ENCODE results near the gene BACH2.

BACH2 gene

GRCh38 chr6:89927264-89927663 lies 369.4 kb downstream of the BACH2 start:
- TF ChIP-seq, protein P1, sequence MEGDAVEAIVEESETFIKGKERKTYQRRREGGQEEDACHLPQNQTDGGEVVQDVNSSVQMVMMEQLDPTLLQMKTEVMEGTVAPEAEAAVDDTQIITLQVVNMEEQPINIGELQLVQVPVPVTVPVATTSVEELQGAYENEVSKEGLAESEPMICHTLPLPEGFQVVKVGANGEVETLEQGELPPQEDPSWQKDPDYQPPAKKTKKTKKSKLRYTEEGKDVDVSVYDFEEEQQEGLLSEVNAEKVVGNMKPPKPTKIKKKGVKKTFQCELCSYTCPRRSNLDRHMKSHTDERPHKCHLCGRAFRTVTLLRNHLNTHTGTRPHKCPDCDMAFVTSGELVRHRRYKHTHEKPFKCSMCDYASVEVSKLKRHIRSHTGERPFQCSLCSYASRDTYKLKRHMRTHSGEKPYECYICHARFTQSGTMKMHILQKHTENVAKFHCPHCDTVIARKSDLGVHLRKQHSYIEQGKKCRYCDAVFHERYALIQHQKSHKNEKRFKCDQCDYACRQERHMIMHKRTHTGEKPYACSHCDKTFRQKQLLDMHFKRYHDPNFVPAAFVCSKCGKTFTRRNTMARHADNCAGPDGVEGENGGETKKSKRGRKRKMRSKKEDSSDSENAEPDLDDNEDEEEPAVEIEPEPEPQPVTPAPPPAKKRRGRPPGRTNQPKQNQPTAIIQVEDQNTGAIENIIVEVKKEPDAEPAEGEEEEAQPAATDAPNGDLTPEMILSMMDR (IDR thresholded peaks at IDR 0.05; ENCODE audit: low read depth, low read length): no peak
- no peak for DNase-seq (ENCODE audit: extremely low read depth, low read depth)

GRCh38 chr6:89925826-89926225 lies 370.8 kb downstream of the BACH2 start:
- no peak for DNase-seq (ENCODE audit: extremely low read depth, low read depth)
- TF ChIP-seq, protein P1 (IDR thresholded peaks at IDR 0.05; ENCODE audit: low read depth, low read length): no peak

GRCh38 chr6:89924231-89924630 lies 372.4 kb downstream of the BACH2 start:
- DNase-seq (ENCODE audit: extremely low read depth, low read depth): no peak
- TF ChIP-seq, protein P1 (IDR thresholded peaks at IDR 0.05; ENCODE audit: low read depth, low read length): no peak

DNA sequence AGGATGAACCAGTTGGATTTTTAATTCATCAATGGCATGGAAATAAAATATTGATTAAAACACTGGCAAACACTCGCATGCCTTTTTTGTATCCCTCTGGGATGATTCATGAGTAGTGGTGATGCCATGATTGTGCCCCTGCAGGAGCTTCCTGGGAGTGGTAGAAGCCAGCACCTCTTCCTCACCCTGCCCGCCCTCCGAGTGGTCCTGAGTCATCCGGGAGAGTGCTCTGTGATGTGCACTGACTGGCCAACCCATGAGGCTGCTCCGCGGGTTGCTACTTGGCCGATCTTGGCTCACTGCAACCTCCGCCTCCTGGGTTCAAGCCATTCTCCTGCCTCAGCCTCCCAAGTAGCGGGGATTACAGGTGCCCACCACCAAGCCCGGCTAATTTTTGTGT lies 375.0 kb downstream of the BACH2 start:
- no peak for DNase-seq (ENCODE audit: extremely low read depth, low read depth)
- TF ChIP-seq, protein P1 (IDR thresholded peaks at IDR 0.05; ENCODE audit: low read depth, low read length): no peak

DNA sequence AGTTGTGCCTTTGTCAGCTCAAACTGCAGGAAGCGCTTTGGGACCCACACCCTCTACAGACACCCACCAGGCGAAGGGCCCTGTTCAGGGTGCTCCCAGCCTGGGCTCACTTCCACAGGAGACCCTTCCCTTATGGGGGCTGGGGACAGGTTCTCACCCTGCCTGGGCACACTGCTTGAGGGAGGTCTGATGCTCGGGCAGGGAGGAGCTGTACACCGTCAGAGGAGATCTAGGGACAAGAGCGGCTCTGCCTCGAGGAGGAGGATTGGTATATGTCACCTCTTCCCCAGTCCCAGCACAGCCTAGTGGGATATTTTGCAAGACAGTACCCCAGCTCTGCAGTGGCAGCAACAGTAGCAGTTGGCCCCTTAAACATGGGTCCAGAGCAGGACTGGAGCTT lies 375.4 kb downstream of the BACH2 start:
- TF ChIP-seq, protein P1 (IDR thresholded peaks at IDR 0.05; ENCODE audit: low read depth, low read length): no peak
- DNase-seq (ENCODE audit: extremely low read depth, low read depth): no peak

DNA sequence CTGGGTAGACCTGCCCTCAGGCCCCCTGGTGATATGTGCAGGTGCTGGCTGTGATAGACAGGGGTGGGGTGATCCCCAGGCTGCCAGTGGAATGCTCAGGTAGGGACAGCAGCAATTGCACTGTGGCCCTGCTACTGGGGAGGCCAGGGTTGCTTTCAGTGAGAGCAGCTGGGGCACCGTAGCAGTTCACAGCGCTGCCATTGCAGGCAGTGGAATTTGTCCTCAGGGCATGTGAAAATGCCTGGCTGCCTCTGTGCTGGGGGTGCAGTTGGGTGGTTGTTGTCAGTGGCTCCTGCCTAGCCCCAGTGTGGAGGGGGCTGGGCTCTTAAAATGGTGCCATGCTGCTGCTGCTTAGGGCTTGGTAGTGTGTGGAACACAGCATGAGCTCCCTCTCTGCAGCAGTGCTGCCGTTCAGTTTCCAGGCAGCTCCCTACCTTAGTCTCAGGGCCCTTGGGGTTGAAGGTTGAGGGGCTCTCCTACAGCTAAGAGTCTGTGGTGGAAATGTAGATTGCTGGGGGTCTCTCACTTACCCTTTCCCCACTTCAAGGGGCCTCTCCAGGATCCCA lies 378.8 kb downstream of the BACH2 start:
- DNase-seq (ENCODE audit: extremely low read depth, low read depth): no peak
- TF ChIP-seq, protein P1 (IDR thresholded peaks at IDR 0.05; ENCODE audit: low read depth, low read length): no peak

DNA sequence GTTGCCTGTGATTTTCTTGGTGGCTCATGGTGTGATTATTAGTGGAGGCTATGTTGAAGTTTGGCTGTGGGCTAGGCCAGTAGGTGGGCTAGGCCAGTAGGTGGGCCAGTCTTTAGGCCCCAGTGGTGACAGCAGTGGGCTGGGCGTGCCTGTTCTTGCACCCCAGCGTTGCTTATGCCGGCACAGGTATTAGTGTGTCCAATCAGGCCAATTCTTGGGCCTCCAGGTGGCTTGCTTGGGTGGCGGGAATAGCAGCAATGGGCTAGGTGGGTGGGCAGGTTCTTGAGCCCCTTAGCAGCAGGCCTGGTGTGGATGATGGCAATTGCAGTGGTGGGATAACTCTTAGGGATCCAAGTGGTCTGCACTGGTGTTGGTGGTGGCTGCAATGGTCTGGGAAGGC lies 379.4 kb downstream of the BACH2 start:
- no peak for DNase-seq (ENCODE audit: extremely low read depth, low read depth)
- TF ChIP-seq, protein P1 (IDR thresholded peaks at IDR 0.05; ENCODE audit: low read depth, low read length): no peak
